Coronary artery (tissue), 2 donors: ENCODE data around the gene PLXNA4.

Source experiments
- DNase-seq: peaks from one replicate; pipeline ENCODE4 v3.0.0-alpha.2; 2017; ENCODE audit warnings: low spot score
- H3K27ac ChIP-seq, 2 donors: fragments of 200-600 bp; sonication (generic); one replicate each; pipeline ENCODE4 v1.5.1; 2016 to 2019
- H3K4me3 ChIP-seq: fragments of 200-600 bp; sonication (generic); 2 replicates; pipeline ENCODE4 v1.5.1; 2016; ENCODE audit warnings: mild to moderate bottlenecking, moderate library complexity
- TF ChIP-seq, protein P1 (sequence below): fragments of 200-600 bp; sonication (generic); IDR thresholded peaks from one replicate; pipeline ENCODE4 v1.5.1; 2019; ENCODE audit warnings: antibody characterized with exemption

The PLXNA4 gene

DNA sequence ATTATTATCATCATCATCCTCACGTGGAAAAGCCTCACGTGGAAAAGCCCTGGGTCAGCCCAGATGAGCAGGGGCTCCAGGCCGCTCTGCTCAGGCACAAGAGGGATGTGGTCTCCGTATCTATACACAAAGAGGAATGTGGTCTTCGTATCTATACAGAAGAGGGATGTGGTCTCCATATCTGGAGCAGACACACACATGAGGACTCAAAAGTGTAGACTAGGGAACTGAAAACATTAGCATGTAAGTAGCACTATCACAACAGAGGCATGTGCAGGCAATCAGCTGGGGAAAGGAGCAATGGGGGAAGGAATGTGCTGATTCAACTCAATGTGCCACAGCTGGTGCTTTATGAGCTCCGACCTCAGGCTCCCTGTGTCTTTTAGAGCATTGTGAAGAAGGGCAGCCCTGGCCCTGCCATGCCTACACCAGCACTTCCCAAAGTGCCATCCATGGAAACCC, 86.5 kb downstream of the PLXNA4 start:
- Histone ChIP-seq H3K27ac (no peak overlapping the region), H3K4me3 (no peak overlapping the region)
- TF ChIP-seq, protein P1, sequence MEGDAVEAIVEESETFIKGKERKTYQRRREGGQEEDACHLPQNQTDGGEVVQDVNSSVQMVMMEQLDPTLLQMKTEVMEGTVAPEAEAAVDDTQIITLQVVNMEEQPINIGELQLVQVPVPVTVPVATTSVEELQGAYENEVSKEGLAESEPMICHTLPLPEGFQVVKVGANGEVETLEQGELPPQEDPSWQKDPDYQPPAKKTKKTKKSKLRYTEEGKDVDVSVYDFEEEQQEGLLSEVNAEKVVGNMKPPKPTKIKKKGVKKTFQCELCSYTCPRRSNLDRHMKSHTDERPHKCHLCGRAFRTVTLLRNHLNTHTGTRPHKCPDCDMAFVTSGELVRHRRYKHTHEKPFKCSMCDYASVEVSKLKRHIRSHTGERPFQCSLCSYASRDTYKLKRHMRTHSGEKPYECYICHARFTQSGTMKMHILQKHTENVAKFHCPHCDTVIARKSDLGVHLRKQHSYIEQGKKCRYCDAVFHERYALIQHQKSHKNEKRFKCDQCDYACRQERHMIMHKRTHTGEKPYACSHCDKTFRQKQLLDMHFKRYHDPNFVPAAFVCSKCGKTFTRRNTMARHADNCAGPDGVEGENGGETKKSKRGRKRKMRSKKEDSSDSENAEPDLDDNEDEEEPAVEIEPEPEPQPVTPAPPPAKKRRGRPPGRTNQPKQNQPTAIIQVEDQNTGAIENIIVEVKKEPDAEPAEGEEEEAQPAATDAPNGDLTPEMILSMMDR: no peak
- DNase-seq: no peak

DNA sequence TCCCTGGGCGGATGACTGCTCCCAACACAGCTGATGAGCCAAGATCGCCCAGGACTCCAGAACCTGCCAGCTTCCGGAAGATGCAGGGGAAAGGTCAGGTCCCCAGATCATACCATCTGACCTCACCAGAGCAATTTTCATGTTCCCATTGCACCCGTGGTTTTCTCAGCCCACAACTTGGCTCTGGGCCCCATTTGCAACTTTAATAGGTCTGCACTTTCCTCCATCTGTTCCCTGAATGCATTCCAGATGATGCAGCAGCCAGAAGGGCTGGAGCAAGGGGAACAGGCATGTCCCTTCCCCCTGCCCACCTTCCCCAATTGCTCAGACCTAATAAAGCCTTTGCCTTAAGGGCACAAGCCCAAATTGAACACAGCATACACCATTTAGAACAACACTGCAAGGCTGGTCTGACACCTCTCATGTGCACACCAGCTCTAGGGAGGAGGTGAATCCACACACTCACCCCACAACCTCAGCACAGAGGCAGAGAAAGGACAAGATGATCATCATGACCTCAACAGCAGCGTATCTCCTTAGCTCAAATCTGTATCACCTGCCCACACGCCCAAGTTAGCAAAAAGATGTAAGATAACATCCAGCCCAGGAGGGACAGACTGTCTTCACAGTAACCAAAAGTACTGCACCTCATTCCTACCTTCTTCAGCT, 87.5 kb downstream of the PLXNA4 start:
- TF ChIP-seq, protein P1: no peak
- no peak overlapping the region for H3K27ac ChIP-seq
- DNase-seq: no peak
- no peak overlapping the region for H3K4me3 ChIP-seq

DNA sequence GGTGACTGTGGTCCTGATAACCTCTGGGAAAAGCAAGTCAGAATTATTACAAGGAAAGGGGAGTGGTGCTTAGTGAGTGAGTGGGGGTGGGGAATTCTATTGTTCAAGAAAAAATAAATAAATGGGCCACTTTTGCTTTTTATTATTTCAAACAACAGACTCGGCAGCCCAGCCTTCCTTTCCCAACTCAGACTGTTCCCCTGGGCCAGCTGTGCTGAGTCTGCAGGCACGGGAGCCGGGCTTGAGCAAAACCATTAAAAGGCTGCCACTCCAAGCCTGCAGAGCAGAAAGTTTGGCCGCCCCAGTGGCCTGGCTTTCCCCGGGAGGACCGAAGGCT, 90.0 kb downstream of the PLXNA4 start:
- Histone ChIP-seq H3K27ac (peak overlapping the region in 1 of 2 donors; percentile 13), H3K4me3 (no peak overlapping the region)
- DNase-seq: no peak
- TF ChIP-seq, protein P1: no peak

DNA sequence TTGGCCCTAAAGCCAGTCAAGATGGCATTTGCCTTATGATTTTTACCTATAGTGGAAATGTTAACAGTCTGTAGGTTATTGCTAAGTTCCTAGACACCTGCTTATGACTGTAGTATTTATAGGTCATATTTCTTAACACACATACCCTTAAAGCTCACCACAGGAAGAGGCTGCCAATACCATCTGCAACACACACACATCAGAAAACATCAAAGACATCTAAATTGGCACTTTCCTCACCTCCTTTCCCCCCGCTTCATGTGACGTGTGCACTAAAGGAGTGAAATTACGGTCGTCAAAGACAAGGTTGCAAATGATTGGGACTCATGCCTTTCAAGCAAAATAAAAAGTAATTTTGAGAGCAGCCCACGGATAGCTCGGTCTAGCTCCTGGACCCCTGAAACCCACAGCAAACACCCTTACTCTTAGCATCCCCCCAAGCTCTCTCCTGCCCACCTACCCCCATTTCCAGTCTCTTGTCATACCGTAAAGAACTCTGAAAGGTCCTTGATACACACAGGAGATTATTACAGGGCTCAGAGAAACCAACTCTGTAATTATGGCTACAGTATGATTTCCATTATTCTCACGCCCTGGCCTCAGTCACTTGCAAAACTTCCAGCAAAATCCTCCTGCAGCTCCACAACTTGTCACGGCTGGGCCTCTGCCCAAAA, 90.5 kb downstream of the PLXNA4 start:
- Histone ChIP-seq H3K27ac (peak overlapping the region in 1 of 2 donors; percentile 13), H3K4me3 (no peak overlapping the region)
- TF ChIP-seq, protein P1: no peak
- DNase-seq: no peak

DNA sequence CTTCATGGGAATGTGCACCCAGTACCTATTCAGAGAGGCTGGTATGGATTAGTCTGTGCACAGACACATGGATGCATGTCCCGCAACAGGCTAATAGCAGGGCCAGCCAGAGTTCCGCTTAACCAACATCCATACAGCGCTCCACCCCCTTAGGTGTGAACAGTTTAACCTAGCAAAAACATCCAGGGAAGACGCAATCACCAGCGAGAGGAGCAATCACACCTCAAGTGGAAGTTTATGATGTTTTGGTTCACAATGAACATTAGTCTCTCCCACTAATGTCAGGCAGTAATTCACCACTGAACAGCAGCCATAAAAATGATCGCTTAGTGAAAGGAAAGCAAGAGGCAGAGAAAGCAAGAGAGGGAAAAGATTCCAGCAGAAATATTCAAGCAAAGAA, 91.1 kb downstream of the PLXNA4 start:
- Histone ChIP-seq H3K27ac (no peak overlapping the region), H3K4me3 (no peak overlapping the region)
- no peak for DNase-seq
- TF ChIP-seq, protein P1: no peak

DNA sequence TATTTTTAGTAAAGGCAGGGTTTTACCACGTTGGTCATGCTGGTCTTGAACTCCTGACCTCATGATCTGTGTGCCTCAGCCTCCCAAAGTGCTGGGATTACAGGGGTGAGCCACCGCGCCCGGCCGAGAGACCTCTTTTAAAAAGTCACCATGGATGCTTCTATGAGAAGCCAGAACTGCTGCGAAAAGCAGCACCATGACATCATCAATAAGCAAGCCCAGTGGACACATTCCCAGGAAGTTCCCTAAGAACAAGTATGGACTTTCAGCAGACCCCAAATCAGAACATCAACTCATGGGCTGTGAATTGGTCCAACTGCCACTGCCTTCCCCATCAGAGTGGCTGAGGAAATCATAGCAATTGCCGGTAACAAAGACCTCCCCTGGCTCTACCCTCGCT, 93.4 kb downstream of the PLXNA4 start:
- Histone ChIP-seq H3K4me3 (no peak overlapping the region), H3K27ac (no peak overlapping the region)
- TF ChIP-seq, protein P1: no peak
- DNase-seq: no peak

DNA sequence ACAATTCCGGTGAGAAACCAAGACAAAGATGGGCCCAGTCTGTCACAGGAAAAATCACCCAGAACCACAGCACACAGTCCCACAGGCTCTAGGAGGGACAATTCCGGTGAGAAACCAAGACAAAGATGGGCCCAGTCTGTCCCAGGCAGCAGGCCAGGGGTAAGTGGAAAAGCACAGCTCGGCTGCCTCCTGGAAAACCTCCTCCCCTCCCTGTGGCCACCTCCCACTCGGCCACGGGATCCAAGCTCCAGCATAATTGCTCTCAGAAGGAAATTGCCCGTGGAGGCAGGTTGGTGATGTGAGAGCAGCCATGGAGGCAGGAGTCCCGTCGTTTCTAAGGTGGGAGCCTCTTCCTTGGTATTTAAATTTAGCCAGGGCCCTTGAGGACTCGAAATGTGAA, 95.7 kb downstream of the PLXNA4 start:
- Histone ChIP-seq H3K27ac (peak overlapping the region in 1 of 2 donors; percentile 50), H3K4me3 (no peak overlapping the region)
- DNase-seq: no peak
- TF ChIP-seq, protein P1: no peak
